ENCODE data around the gene DPEP1.
"Not testable (repeated sequence)": the region's sequence is repeated elsewhere in the genome, so short reads cannot be mapped to it uniquely, and the experiment has no call there.

The DPEP1 gene

GRCh38 chr16:89579351-89579750 lies 34.1 kb upstream of the DPEP1 start:
- DNase-seq, result no peak

- peak; percentile 100 for DNase-seq
Measured at GRCh38 chr16:89581045-89581695, 32.3 kb upstream of the DPEP1 start.

- peak; percentile 64 for DNase-seq
Measured at GRCh38 chr16:89581861-89582563, 31.4 kb upstream of the DPEP1 start.

GRCh38 chr16:89582614-89583196 lies 30.7 kb upstream of the DPEP1 start:
- no peak for DNase-seq

GRCh38 chr16:89583197-89583894 lies 30.1 kb upstream of the DPEP1 start:
- DNase-seq, result no peak

- no peak for DNase-seq
Measured at GRCh38 chr16:89583895-89584644, 29.4 kb upstream of the DPEP1 start.

- no peak for DNase-seq
Measured at GRCh38 chr16:89584768-89585549, 28.5 kb upstream of the DPEP1 start.

GRCh38 chr16:89586218-89586617 lies 27.2 kb upstream of the DPEP1 start:
- DNase-seq, result no peak

GRCh38 chr16:89586853-89587252 lies 26.6 kb upstream of the DPEP1 start:
- no peak for DNase-seq

GRCh38 chr16:89587676-89588075 lies 25.8 kb upstream of the DPEP1 start:
- DNase-seq, result not testable (repeated sequence)

GRCh38 chr16:89588413-89589109 lies 24.9 kb upstream of the DPEP1 start:
- DNase-seq, result no peak

- DNase-seq, result no peak
Measured at GRCh38 chr16:89589241-89589926, 24.1 kb upstream of the DPEP1 start.

- no peak for DNase-seq
Measured at GRCh38 chr16:89593841-89594240, 19.6 kb upstream of the DPEP1 start.

- DNase-seq, result no peak
Measured at GRCh38 chr16:89595330-89596060, 17.9 kb upstream of the DPEP1 start.

- no peak for DNase-seq
Measured at GRCh38 chr16:89596061-89596689, 17.3 kb upstream of the DPEP1 start.

GRCh38 chr16:89596957-89597649 lies 16.3 kb upstream of the DPEP1 start:
- DNase-seq, result no peak

- DNase-seq, result peak; percentile 46
Measured at GRCh38 chr16:89598199-89598598, 15.2 kb upstream of the DPEP1 start.

- DNase-seq, result peak; percentile 52
Measured at GRCh38 chr16:89599451-89599858, 14.0 kb upstream of the DPEP1 start.

- DNase-seq, result no peak
Measured at GRCh38 chr16:89599902-89600301, 13.5 kb upstream of the DPEP1 start.

Data from EL (cell line).